ACHN (cell line): ENCODE results near the gene RNF126.

Experiments
- DNase-seq: peaks from one replicate; pipeline ENCODE4 v3.0.0-alpha.2; 2015
- in situ Hi-C: cut with HindIII; loops from 2 replicates; pipeline ENCODE4 v1.10.0; 2017; ENCODE audit warnings: low sequenced_read_pairs, low pct_ligation_motif_present, low pct_unique_long_range_greater_than_20kb

The RNF126 gene

GRCh38 chr19:619286-620002 is 43.6 kb downstream of the RNF126 start:
- no peak for DNase-seq
- in situ Hi-C loops, result no loop called here

- in situ Hi-C loops, result no loop called here
- DNase-seq, result no peak
These were observed 44.2 kb downstream of the RNF126 start for GRCh38 chr19:618674-619285.

GRCh38 chr19:618247-618619 is 44.8 kb downstream of the RNF126 start:
- DNase-seq, result no peak
- in situ Hi-C loops, result no loop called here

- DNase-seq, result no peak
- in situ Hi-C loops, result no loop called here
These were observed 45.3 kb downstream of the RNF126 start for GRCh38 chr19:617551-618246.

- in situ Hi-C loops, result no loop called here
- DNase-seq, result no peak
These were observed 46.1 kb downstream of the RNF126 start for GRCh38 chr19:616747-617526.

- no peak for DNase-seq
- in situ Hi-C loops, result no loop called here
These were observed 46.8 kb downstream of the RNF126 start for GRCh38 chr19:616062-616700.

- in situ Hi-C loops, result no loop called here
- no peak for DNase-seq
These were observed 47.4 kb downstream of the RNF126 start for GRCh38 chr19:615619-616018.

GRCh38 chr19:613732-614567 is 49.1 kb downstream of the RNF126 start:
- DNase-seq, result no peak
- in situ Hi-C loops, result no loop called here

- no peak for DNase-seq
- in situ Hi-C loops, result no loop called here
These were observed 50.1 kb downstream of the RNF126 start for GRCh38 chr19:612941-613340.

- peak; percentile 24 for DNase-seq
- in situ Hi-C loops, result no loop called here
These were observed 51.5 kb downstream of the RNF126 start for GRCh38 chr19:611481-611868.

- no peak for DNase-seq
These were observed 52.1 kb downstream of the RNF126 start for GRCh38 chr19:610801-611480.

GRCh38 chr19:610071-610800 is 52.8 kb downstream of the RNF126 start:
- DNase-seq, result no peak
- in situ Hi-C loops, result no loop called here

More at GRCh38 chr19:610801-611480, 52.1 kb downstream of the RNF126 start:
- in situ Hi-C loops, result no loop called here

- no peak for DNase-seq
- in situ Hi-C loops, result no loop called here
These were observed 54.0 kb downstream of the RNF126 start for GRCh38 chr19:609004-609346.

GRCh38 chr19:608155-609003 is 54.6 kb downstream of the RNF126 start:
- in situ Hi-C loops, result no loop called here
- no peak for DNase-seq

- in situ Hi-C loops, result no loop called here
- DNase-seq, result no peak
These were observed 55.5 kb downstream of the RNF126 start for GRCh38 chr19:607301-608154.
